HG02678 (cell line): ENCODE measurements around the gene AGBL4.

Source experiments
- ATAC-seq: cut with Tn5 transposase; IDR thresholded peaks from one replicate; pipeline ENCODE4 v1.9.1; 2021; ENCODE audit warnings: mild to moderate bottlenecking, moderate library complexity; ENCODE audit not compliant: unreplicated experiment

AGBL4 gene

DNA sequence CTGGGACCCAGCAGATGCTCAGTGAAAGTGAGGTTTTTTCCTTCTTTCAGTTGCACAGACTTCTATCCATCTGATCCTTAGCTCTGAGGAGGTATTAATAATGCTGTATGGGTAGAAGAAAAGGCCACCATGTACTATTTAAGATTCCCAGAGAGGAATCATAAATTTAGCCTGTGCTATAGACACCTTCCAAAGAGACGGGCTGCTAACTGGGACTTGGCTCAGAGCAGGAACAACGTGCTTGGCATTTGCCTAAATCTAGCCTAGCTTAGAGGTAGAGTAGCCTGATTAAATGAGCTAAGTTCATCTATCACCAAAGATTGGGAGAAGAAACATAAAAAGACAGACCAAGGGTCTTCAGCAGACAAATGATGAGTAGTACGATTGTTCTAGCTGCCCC, 1070.1 kb downstream of the AGBL4 start:
- no peak for ATAC-seq

DNA sequence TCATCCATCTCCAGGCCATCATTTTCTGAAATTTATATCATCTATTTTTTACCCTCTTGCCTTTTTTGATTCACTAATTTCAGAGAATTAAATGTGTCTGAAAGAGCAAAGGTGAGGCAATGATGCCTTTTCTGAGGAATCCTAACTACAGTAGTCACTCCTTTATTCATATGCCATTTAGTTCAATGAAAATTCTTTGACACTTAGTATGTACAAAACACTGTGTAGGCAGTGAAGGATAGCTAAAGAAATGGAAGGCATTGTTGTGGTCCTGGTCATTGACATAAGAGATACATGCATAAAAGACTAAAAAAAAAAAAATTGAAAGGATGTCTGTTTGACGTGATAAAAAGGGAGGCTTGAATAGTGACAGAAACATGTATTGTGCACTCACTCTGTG, 1075.2 kb downstream of the AGBL4 start:
- ATAC-seq: no peak

DNA sequence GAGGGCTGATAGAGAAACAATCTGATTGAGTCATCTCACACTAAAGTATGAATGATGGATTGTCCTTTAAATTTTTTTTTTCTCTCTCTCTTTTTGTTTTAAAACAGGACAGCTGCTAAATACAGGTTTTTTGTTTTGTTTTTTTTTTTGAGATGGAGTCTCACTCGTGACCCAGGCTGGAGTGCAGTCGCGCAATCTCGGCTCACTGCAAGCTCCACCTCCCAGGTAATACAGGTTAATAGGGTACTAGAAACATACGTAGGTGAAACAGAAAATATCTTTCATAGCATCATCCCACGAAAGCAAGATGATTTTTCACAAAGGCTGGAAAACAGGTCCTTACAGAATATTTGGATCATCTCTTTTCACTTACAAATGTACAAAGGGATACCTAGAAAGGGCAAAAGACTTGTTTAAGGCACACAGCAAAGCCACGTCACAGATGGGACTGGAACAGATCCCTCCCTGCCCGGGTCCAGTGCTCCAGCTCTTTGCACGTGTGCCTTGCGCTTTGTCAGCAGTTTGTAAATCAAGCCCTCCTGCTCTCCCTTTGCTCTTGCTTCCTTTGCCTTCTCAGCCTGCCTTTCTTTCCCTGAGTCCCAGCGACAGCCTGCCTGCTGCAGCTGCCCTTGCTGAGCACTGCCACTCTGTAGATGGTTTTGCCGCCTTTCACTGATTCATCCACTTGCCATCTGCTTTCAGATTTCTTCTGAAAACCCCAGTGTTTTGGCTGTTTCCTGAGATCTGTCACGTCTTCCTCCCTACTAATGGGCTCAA, 1075.8 kb downstream of the AGBL4 start:
- no peak for ATAC-seq

DNA sequence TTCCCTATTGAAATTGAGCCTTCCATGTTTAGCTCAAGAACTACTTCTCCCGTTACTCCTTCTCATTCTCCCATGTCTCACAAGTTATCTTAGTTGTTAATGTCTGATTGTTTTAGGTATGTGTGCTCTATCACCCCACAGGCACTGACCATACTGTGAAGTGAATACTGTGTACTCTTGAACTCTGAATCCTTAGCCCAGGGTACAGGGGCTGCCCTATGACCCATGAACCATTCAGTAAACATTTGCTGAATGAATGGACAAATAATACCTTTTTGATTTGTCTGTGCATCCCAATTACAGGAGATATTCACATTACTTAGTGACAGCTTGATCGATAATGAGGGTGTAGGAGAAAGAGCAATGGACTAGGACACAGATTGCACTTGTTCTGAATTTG, 1077.7 kb downstream of the AGBL4 start:
- ATAC-seq: no peak

DNA sequence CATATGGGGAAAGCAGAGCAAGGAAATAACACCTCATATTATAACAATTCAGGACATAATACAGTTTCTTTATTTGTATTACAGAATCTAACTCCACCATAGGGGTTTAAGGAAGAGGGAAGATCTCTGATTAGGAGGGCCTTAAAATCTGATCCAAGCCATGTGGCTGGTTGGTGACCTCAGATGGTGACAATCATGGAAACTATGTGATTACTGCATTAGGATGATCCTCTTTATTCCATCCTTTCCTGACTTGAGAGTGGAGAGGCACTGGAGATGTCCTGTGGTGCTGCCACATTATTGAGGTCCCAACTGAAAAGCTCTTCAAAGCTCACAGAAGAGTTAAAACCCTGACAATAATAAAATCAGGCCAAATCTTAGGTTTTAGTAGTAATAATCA, 1078.9 kb downstream of the AGBL4 start:
- ATAC-seq: no peak

DNA sequence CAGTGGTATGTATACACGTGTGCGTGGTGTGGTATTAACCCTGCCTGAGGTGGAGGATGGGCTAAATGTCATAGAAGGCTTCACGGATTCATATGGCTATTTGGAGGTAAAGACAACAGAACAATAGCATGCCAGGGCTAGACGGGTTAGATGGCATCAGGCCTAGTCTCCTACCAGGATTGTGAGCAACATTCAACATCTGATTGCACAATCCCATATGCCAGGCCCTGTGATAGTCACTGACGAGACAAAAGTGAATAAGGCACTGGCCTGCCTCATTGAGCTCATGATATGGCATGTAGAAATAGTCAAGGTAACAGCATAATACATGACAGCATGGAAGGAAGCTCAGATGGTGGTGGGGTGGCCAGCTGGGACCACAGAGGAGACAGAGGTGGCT, 1079.9 kb downstream of the AGBL4 start:
- no peak for ATAC-seq

DNA sequence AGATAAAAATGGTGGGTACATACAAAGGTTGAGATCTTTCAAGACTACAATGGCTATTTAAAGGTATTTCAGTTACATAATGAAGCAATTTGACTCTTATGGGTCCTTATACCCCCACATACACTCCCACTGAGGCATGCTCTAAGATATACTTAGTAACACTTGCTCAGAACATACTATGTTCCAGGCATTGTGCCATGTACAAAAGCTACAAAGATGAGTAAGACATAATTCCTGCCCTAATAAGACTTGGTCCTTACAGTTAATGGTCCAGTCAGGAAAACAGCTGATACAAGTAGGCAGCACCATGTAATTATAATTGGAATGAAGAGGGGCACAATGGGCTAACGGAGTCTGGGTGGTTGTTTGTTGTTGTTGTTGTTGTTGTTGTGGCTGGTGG, 1080.4 kb downstream of the AGBL4 start:
- no peak for ATAC-seq

DNA sequence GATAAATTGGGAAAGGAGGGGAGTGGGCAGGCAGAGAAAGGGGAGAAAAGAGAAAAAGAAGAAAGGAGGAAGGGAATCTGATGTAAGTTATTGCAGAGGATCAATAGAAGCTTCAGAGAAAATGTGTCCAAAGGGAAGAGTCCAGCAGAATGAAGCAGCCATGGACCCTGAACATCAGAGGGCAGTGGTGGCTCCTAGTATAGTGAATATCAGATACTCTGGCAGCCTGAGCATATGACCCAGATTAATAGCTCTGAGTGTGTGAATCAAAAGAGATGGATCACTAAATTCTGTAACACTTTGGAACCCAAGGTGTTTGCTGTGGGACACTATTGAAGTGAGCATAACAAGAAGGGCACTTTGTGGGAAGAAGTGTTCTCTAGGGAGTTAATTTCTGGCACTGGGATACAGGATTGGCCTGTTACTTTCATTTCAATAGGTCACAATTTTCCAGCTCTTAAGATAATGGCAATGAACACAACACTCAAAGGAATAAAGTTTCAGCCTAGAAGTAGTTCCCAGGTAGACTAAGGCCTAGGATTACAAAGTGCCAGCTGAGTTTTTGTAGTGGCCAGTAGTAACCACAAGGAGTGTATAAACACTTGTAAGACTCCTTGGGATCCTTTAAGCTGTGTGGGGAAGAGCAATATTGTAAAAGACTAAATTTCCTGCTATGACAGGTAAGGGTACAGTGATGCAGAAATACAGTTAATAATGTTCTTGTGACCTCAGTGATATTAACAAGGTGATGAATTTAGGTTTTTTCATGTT, 1082.6 kb downstream of the AGBL4 start:
- ATAC-seq: no peak

DNA sequence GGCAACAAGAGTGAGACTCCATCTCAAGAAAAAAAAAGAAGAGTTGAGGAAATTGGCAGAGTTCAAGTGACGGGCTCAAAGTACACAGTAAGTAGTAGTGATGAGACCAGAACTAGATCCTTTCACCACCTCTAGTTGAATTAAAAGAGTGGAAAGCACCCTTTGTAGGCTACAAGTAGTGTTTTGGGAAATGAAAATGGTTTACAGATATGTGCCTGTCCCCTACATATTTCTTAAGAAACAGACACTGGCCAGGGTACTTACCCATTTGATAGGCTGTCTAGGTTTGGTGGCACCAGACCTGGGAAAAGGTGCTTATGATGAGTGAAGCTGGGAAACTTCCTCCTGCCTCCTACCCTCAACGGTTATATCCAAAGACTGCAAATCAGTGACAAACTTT, 1083.4 kb downstream of the AGBL4 start:
- no peak for ATAC-seq

DNA sequence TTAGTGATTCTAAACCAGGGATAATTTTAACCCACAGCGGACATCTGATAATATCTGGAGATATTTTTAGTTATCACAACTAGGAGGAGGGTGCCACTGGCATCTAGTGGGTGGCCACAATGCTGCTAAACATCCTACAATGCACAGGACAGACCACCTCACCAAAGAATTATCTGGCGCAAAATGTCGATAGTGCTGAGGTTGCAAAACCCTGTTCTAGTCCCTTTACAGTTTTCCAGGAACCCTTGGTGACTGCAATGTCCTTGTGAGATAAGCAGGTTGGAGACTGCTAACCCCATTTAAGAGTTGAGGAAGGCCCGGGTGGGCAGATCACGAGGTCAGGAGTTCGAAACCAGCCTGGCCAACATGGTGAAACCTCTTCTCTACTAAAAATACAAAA, 1083.9 kb downstream of the AGBL4 start:
- no peak for ATAC-seq

DNA sequence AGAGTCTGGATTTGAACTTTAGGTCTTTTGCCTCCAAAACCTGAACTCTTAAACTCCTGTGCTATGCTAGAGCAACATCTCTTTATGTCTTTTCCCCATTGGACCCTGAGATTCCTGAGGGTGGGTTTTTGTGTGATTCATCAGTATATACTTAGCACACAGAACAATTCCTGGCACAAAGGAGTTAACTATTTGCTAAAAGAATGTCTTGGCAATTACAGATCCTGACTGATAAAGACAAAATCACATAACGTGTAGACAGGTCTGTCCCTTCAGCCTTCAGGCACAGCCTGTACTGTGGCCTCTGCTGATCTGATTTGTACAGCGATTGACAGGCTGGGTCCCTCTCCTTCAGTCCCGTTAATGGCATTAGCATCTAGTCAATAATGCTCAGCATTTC, 1084.7 kb downstream of the AGBL4 start:
- ATAC-seq: no peak

DNA sequence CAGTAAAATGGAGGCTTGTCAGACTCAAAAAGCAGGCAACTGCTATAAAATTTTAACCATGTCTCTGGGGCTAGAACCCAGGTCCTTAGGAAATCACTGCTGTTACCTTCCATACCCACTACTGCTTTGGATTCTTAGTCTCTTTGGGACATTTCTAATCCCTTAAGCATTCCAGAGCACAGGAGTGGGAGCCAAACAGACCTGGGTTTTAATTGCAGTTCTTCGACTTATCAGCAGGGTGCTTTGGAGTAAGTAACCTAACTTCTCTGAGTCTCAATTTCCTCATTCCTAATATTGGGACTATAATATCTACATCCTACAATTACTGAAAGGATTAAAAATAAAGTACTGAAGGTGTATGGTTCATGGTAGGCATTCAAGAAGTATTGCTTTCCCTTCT, 1086.0 kb downstream of the AGBL4 start:
- ATAC-seq: no peak

DNA sequence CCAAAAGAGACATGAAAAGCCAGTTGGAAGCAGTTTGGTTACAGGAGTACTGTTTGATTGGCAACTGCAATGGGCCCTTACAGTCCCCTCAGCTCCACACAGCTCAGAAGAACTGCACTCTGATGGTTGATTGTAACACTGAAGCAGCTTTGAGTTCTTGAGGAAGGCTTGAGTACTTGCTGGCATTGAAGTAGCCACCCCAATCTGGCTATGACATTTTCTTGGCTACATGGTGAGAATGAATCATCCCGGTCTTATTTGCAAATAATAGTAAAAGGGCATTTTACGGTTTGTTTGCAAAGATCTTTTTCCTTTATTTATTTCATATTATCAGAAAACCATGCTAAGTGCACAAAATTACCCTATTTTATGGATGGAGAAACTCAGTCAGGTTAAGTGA, 1087.3 kb downstream of the AGBL4 start:
- ATAC-seq: no peak

DNA sequence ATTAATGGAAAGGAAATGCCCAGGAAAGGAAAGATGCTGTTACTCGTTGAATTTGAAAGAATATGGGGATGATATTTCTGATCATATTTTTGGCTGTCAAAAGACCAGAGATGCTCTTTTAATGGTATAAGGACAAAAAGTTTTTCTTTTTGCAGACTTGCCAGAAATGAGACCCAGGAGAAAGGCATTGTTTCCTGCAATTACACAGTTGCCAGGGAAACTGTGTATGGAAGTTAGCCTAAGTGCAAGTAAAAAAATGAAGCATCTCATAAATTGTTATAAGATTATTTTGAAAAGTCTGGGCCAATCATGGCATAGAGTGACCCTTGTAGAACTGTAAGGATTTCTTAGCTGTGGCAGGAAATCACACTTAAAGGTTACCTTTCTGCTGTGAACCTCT, 1091.4 kb downstream of the AGBL4 start:
- ATAC-seq: no peak

DNA sequence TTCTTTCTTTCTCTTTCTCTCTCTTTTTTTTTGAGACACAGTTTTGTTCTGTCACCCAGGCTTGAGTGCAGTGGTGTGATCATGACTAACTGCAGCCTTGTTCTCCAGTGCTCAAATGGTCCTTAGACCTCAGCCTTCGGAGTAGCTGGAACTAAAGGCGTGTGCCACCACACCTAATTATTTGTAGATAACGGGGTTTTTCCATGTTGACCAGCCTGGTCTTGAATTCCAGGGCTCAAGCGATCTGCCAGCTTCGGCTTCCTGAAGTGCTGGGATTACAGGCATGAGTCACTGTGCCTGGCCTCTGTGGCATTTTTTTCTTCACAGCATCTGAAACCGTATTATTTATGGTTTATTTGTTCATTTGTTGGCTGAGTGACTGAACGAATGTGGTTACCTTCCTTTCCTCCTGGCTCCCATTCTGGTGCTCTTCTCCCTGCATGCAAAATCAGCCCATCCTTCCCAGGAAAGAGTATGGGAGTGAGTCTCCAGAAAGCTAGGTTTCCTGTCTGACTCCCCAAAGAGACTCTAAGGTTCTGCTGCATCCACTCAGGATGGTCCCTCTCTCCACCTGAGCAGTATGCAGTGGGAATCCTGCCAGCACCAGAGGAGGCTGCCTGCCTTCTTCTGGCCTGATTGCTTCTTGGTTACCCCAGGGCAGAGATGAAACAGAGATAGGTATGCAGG, 1092.1 kb downstream of the AGBL4 start:
- ATAC-seq: no peak

DNA sequence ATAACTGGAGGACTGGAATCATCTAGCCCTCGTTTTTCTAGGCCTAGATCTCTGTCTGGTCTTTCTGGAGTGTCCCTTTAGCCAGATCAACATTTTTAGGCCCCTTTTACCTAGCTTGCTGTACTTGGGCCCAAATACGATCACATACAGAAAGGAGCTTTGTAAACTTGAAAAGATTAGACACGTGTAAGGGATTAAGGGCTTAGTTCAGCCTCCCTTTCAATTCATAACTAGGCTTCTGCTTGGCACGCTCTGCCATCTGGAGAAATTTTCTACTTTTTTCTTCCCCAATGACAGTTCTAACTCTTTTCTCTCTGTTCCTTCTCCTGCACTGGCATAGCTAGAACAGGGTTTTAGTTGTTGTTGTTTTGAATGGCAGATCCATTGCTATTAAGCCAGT, 1093.7 kb downstream of the AGBL4 start:
- no peak for ATAC-seq

DNA sequence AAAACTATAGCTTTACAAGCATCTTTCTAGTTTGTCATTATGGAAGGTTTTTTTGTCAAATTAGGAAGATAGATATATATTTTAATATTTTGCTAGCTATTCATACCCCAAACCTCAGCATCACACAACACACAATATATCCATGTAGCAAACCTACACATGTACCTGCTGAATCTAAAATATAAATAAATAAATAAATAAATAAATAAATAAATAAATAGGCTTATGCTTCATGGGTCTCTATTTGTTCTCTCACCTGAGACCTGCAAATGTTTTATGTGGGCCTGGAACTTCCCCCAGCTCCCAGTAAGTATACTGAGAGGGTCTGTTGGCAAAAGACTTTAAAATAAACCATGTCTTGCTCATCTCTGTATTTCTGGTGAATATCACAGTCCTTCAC, 1099.7 kb downstream of the AGBL4 start:
- no peak for ATAC-seq

DNA sequence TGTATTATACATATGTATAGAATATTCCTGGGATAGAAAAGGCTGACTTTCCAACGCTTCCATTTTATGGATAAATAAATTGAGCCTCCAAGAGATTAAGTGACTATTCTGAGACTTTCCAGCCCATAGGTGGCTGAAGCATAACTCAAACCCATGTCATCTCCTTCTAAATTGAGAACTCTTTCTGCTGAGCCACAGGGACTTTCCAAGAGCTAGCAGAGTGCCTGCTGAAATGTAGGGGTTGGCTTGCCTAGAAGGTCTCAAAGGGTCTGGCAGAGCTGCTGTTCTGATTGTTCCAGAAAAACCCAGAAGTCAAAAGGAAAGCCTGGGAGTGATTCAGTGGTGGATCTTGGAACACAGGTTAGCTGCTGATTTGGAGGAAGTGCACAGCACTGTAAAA, 1100.6 kb downstream of the AGBL4 start:
- ATAC-seq: no peak

DNA sequence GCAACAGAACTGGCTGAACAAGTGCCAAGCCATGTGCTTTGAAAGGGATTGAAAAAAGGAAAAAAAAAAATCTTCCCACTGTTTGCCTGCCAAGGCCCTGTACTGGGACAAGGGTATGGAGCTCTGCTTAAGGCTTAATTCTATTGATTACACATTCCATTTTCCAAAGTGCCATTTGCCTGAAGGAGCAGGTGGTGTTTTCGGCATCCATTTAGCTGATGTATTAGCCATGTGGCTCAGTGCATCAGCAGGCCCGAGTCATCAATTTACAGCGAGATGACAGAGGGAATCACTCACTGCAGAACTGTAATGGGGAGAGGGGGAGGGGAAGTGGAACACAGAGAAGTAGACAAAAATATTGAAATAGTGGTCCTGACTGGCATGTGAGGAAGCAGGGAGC, 1102.9 kb downstream of the AGBL4 start:
- ATAC-seq: no peak

DNA sequence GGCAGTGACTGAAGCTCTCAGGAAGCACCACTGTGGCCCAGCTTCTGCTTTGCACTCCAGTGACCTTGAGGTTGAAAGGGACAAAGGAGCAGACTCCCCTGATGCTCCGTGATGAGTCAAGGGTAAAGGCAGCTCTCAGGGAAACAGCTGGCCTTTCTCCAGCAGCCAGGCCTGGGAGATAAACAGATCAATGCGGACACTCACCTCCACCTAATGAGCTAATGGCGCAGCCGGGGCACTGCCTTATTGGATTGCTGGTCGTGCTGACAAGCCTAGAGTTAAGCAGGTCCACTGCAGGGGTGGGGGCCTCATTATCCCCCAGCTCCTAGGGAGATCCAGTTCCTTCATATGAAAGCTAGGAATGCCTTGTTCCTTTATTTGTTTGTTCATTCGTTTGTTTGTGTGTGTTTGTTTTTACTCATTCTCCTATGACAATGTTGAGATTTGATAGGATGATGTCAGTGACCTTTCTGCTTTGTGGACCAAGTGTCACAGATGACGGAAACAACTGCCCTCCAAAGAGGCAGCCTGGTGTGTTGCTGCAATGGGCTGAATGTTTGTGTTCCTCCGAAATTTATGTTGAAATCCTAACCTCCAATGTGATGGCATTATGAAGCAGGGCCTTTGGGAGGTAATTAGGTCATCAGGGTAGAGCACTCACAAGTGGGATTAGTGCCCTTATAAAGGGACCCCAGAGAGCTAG, 1105.7 kb downstream of the AGBL4 start:
- ATAC-seq: no peak

DNA sequence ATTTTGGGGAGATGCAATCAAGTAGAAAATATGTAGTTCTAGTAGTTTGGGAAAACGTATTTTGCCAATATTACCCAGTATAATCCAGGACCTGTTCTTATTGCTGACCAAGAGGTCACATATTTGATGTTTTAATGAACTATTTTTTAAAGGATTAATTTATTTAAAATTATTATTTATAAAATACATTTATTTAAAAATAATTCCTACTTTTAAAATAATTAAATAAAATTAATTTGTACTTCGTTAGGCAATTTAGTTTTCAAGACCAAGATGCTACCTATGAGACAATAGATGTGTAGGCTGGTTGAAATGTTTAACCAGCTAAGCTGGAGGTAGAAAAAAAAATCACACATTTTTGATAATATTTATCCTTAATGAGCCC, 1106.7 kb downstream of the AGBL4 start:
- ATAC-seq: no peak
